Progenitor cell of endocrine pancreas (in vitro differentiated cells): ENCODE results near the gene C13orf42. TPM values are rescaled to one million over a fixed set of nuclear protein-coding genes. Genes with fewer than 3 reads are reported as not detected.

Source experiments
- DNase-seq: peaks from one replicate; pipeline ENCODE4 v3.0.0; 2021; ENCODE audit warnings: low spot score; ENCODE audit not compliant: unreplicated experiment
- H3K27ac Mint-ChIP-seq: 2 replicates; pipeline ENCODE4 v1.8.0; 2021; ENCODE audit warnings: mild to moderate bottlenecking, moderate library complexity, mixed read lengths
- H3K27me3 Mint-ChIP-seq: 2 replicates; pipeline ENCODE4 v1.8.0; 2021; ENCODE audit warnings: mixed read lengths
- H3K36me3 Mint-ChIP-seq: 2 replicates; pipeline ENCODE4 v1.8.0; 2022; ENCODE audit warnings: mixed read lengths; ENCODE audit not compliant: insufficient read depth
- H3K4me1 Mint-ChIP-seq: 2 replicates; pipeline ENCODE4 v1.8.0; 2021; ENCODE audit warnings: low read depth, mixed read lengths
- H3K4me3 Mint-ChIP-seq: 2 replicates; pipeline ENCODE4 v1.8.0; 2021; ENCODE audit warnings: low read depth, mild to moderate bottlenecking, moderate library complexity, mixed read lengths
- H3K9me3 Mint-ChIP-seq: 2 replicates; pipeline ENCODE4 v1.8.0; 2021; ENCODE audit warnings: low read depth, mixed read lengths
- CTCF ChIP-seq: fragments of 200-600 bp; sonication (generic); IDR thresholded peaks from one replicate; pipeline ENCODE4 v1.5.0; 2021; ENCODE audit warnings: antibody characterized with exemption, mild to moderate bottlenecking; ENCODE audit not compliant: unreplicated experiment
- total RNA-seq: library from RNA; stranded (reverse); gene quantifications from 2 replicates; pipeline ENCODE4 v1.2.1, GENCODE V29; 2021

The C13orf42 gene
- total RNA-seq, 1 donor from 2014 or later = not detected

- no peak for DNase-seq
- Mint-ChIP-seq H3K4me1 (peaks cover 3% of the 10 kb centered on the region), H3K27me3 (peaks cover 6% of the 10 kb centered on the region), H3K27ac (no peak overlapping the region), H3K9me3 (no peaks in the 10 kb centered on the region), H3K36me3 (no peaks in the 10 kb centered on the region), H3K4me3 (no peak overlapping the region)
- TF ChIP-seq CTCF = no peak
Observed at GRCh38 chr13:51041126-51041525, 69.9 kb downstream of the C13orf42 start.

- TF ChIP-seq CTCF = no peak
- no peak for DNase-seq
Observed at GRCh38 chr13:51040431-51040830, 70.6 kb downstream of the C13orf42 start.

GRCh38 chr13:51036418-51036817 is 74.7 kb downstream of the C13orf42 start:
- Mint-ChIP-seq H3K27me3 (peaks cover 6% of the 10 kb centered on the region), H3K9me3 (no peaks in the 10 kb centered on the region), H3K27ac (no peak overlapping the region), H3K4me3 (no peak overlapping the region), H3K36me3 (no peaks in the 10 kb centered on the region), H3K4me1 (peaks cover 3% of the 10 kb centered on the region)
- no peak for TF ChIP-seq CTCF
- DNase-seq = no peak

More at GRCh38 chr13:51040431-51040830, 70.6 kb downstream of the C13orf42 start:
- Mint-ChIP-seq H3K4me1 (peaks cover 3% of the 10 kb centered on the region), H3K9me3 (no peaks in the 10 kb centered on the region), H3K27me3 (peaks cover 6% of the 10 kb centered on the region), H3K4me3 (no peak overlapping the region), H3K27ac (no peak overlapping the region), H3K36me3 (no peaks in the 10 kb centered on the region)

GRCh38 chr13:51035978-51036377 is 75.1 kb downstream of the C13orf42 start:
- Mint-ChIP-seq H3K27ac (no peak overlapping the region), H3K36me3 (no peaks in the 10 kb centered on the region), H3K4me1 (peaks cover 3% of the 10 kb centered on the region), H3K27me3 (peaks cover 6% of the 10 kb centered on the region), H3K4me3 (no peak overlapping the region), H3K9me3 (no peaks in the 10 kb centered on the region)
- DNase-seq = no peak
- no peak for TF ChIP-seq CTCF

GRCh38 chr13:51035469-51035868 is 75.6 kb downstream of the C13orf42 start:
- H3K4me3 Mint-ChIP-seq = no peak overlapping the region
- no peaks in the 10 kb centered on the region for H3K9me3 Mint-ChIP-seq
- no peak for TF ChIP-seq CTCF
- peaks cover 3% of the 10 kb centered on the region for H3K4me1 Mint-ChIP-seq
- no peaks in the 10 kb centered on the region for H3K36me3 Mint-ChIP-seq
- H3K27me3 Mint-ChIP-seq = peaks cover 3% of the 10 kb centered on the region
- no peak for DNase-seq
- H3K27ac Mint-ChIP-seq = no peak overlapping the region
